ENCODE measurements around the gene SZT2. TPM values are rescaled to one million over a fixed set of nuclear protein-coding genes. Genes with fewer than 3 reads are reported as not detected.
"Not testable (repeated sequence)": the region's sequence is repeated elsewhere in the genome, so short reads cannot be mapped to it uniquely, and the experiment has no call there.

The SZT2 gene
- total RNA-seq, 1 experiment from 2014 or later: 29.0 TPM

DNA sequence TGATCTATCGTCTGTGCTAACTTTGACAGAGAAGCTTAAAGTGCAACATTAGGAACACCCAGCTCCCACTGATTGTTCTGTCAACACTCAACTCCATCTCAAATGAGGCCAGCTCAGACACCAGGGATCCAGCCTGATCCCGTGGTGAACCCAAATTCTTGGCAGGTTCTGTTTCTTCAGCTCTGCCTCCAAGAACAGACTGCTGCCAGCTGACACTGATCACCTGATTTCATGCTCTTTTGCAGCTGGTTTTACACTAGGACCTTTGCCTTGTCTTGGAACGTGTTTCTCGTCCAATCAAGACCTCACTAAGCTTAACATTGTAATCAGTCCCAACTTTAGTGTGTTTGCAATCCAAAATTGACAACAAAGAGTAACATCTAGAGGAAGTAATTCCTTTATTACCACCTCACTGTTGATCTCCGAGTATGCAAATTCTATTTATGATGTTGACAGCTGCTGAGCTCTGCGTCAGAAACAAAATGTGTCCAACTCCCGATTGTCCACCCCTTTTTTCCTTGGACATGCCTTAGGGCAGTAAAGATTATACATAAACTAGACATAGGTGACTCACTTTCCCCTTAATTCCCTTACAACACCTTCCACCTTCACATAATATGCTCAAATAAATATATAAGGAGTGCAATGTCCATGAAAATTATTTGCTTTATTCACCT is 65.7 kb downstream of the SZT2 start:
- no peaks in the 10 kb centered on the region for H3K27me3 Mint-ChIP-seq (ENCODE audit: insufficient read depth, unreplicated experiment)
- intact Hi-C loops (cut with micrococcal nuclease; ENCODE audit: unreplicated experiment): no loop called here
- POLR2A ChIA-PET: interaction anchor here (0.8 to 2.6 kb wide), 4 partner anchors 97 to 252 kb away, joined by 3 to 9 read pairs (median 6); partner anchors contain the start of genes CDC20, KDM4A and ST3GAL3
- H3K36me3 Mint-ChIP-seq (ENCODE audit: insufficient read depth, unreplicated experiment): peaks cover 37% of the 10 kb centered on the region
- no TSS peak for BruUV-seq (replicated peaks)
- Histone ChIP-seq H3K4me3 (ENCODE audit: low read depth, low read length) (no peak overlapping the region), H3K36me3 (ENCODE audit: control insufficient read depth, insufficient read depth, low read length) (no peaks in the 10 kb centered on the region), H3K9me3 (no peaks in the 10 kb centered on the region), H3K27me3 (replicated peaks; ENCODE audit: control insufficient read depth, insufficient read depth, low read length) (no peaks in the 10 kb centered on the region), H3K4me1 (peaks cover 11% of the 10 kb centered on the region)
- peaks cover 9% of the 10 kb centered on the region for H3K4me1 Mint-ChIP-seq (ENCODE audit: low read depth, unreplicated experiment)
- CTCF ChIA-PET: interaction anchor here (1.0 kb wide), 1 partner anchor 228 kb away, joined by 3 read pairs; no protein-coding TSS in a partner anchor
- H3K4me3 Mint-ChIP-seq (ENCODE audit: unreplicated experiment): peak overlapping the region; percentile 93
- H3K27ac Mint-ChIP-seq (ENCODE audit: unreplicated experiment): peak overlapping the region; percentile 88
- DNase-seq: no peak
- no peak for TF ChIP-seq CTCF (IDR thresholded peaks at IDR 0.05; ENCODE audit: insufficient read depth in 1 of 2, low read depth in 1 of 2, low read length in 1 of 2, severe bottlenecking in 1 of 2, unreplicated experiment in 1 of 2)
- H3K9me3 Mint-ChIP-seq (ENCODE audit: unreplicated experiment): no peaks in the 10 kb centered on the region

GRCh38 chr1:43458379-43458778 is 68.7 kb downstream of the SZT2 start:
- H3K9me3 ChIP-seq; H3K36me3 ChIP-seq (ENCODE audit: control insufficient read depth, insufficient read depth, low read length); H3K27me3 ChIP-seq (replicated peaks; ENCODE audit: control insufficient read depth, insufficient read depth, low read length); H3K27me3 Mint-ChIP-seq (ENCODE audit: insufficient read depth, unreplicated experiment); intact Hi-C loops (cut with micrococcal nuclease; ENCODE audit: unreplicated experiment); CTCF ChIA-PET; H3K4me3 ChIP-seq (ENCODE audit: low read depth, low read length); BruUV-seq (replicated peaks); H3K4me3 Mint-ChIP-seq (ENCODE audit: unreplicated experiment); H3K27ac Mint-ChIP-seq (ENCODE audit: unreplicated experiment); H3K4me1 ChIP-seq; POLR2A ChIA-PET; DNase-seq; H3K9me3 Mint-ChIP-seq (ENCODE audit: unreplicated experiment); H3K4me1 Mint-ChIP-seq (ENCODE audit: low read depth, unreplicated experiment): not testable (repeated sequence)
- peaks cover 12% of the 10 kb centered on the region for H3K36me3 Mint-ChIP-seq (ENCODE audit: insufficient read depth, unreplicated experiment)

DNA sequence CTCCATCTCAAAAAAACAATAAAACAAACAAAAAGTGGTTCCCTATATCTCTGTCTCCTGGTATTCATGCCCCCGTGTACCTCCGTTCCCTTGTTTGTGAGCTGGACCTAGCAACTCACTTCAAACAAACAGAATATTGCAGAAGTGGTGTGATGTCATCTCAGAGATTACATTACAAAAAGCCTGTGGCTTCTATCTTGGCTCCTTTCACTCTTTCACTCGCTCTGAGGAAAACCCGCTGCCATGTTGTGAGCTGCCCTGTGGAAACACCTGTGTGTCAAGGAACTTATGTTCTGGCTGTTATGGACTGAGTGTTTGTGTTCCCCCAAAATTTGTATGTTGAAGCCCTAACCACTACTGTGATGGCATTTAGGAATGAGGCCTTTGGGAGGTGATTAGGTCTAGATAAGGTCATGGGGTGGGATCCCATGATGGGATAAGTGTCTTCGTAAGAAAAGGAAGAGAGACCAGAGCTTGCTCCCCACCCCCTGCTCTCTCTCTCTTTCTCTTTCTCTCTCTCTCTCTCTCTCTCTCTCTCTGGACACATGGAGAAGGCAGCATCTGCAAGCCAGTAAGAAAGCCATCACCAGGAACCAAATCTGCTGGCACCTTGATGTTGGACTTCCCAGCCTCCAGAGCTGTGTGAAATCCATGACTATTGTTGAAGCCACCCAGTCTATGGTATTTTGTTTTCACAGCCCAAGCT is 71.4 kb downstream of the SZT2 start:
- peaks cover 12% of the 10 kb centered on the region for H3K4me1 ChIP-seq
- H3K27me3 ChIP-seq (replicated peaks; ENCODE audit: control insufficient read depth, insufficient read depth, low read length): no peaks in the 10 kb centered on the region
- Mint-ChIP-seq H3K27me3 (ENCODE audit: insufficient read depth, unreplicated experiment) (no peaks in the 10 kb centered on the region), H3K4me3 (ENCODE audit: unreplicated experiment) (no peak overlapping the region), H3K4me1 (ENCODE audit: low read depth, unreplicated experiment) (peaks cover 6% of the 10 kb centered on the region), H3K9me3 (ENCODE audit: unreplicated experiment) (peaks cover 10% of the 10 kb centered on the region), H3K27ac (ENCODE audit: unreplicated experiment) (no peak overlapping the region), H3K36me3 (ENCODE audit: insufficient read depth, unreplicated experiment) (no peaks in the 10 kb centered on the region)
- ChIA-PET POLR2A (no interaction called here), CTCF (no interaction called here)
- intact Hi-C loops (cut with micrococcal nuclease; ENCODE audit: unreplicated experiment): no loop called here
- no peak for DNase-seq
- H3K9me3 ChIP-seq: no peaks in the 10 kb centered on the region
- no peaks in the 10 kb centered on the region for H3K36me3 ChIP-seq (ENCODE audit: control insufficient read depth, insufficient read depth, low read length)
- TF ChIP-seq CTCF (IDR thresholded peaks at IDR 0.05; ENCODE audit: insufficient read depth in 1 of 2, low read depth in 1 of 2, low read length in 1 of 2, severe bottlenecking in 1 of 2, unreplicated experiment in 1 of 2): no peak
- no TSS peak for BruUV-seq (replicated peaks)
- H3K4me3 ChIP-seq (ENCODE audit: low read depth, low read length): no peak overlapping the region

All from Caco-2 (cell line).